Measurements from ENCODE around the gene FOLR2.

- no peak for TF ChIP-seq EP300 (IDR thresholded peaks at IDR 0.05; ENCODE audit: borderline replicate concordance)
- TF ChIP-seq TAF1 (IDR thresholded peaks at IDR 0.05; ENCODE audit: low read depth) = no peak
- TF ChIP-seq CEBPB (IDR thresholded peaks at IDR 0.05) = no peak
- TF ChIP-seq YY1 (IDR thresholded peaks at IDR 0.05; ENCODE audit: low read depth) = no peak
- TF ChIP-seq, protein P1, sequence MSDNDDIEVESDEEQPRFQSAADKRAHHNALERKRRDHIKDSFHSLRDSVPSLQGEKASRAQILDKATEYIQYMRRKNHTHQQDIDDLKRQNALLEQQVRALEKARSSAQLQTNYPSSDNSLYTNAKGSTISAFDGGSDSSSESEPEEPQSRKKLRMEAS (IDR thresholded peaks at IDR 0.05) = no peak
- TF ChIP-seq CREB1 (IDR thresholded peaks at IDR 0.05; ENCODE audit: low read depth) = no peak
- no peak for TF ChIP-seq RAD21 (IDR thresholded peaks at IDR 0.05; ENCODE audit: low read depth)
- no peak for TF ChIP-seq USF1 (IDR thresholded peaks at IDR 0.05)
- TF ChIP-seq, protein P2, sequence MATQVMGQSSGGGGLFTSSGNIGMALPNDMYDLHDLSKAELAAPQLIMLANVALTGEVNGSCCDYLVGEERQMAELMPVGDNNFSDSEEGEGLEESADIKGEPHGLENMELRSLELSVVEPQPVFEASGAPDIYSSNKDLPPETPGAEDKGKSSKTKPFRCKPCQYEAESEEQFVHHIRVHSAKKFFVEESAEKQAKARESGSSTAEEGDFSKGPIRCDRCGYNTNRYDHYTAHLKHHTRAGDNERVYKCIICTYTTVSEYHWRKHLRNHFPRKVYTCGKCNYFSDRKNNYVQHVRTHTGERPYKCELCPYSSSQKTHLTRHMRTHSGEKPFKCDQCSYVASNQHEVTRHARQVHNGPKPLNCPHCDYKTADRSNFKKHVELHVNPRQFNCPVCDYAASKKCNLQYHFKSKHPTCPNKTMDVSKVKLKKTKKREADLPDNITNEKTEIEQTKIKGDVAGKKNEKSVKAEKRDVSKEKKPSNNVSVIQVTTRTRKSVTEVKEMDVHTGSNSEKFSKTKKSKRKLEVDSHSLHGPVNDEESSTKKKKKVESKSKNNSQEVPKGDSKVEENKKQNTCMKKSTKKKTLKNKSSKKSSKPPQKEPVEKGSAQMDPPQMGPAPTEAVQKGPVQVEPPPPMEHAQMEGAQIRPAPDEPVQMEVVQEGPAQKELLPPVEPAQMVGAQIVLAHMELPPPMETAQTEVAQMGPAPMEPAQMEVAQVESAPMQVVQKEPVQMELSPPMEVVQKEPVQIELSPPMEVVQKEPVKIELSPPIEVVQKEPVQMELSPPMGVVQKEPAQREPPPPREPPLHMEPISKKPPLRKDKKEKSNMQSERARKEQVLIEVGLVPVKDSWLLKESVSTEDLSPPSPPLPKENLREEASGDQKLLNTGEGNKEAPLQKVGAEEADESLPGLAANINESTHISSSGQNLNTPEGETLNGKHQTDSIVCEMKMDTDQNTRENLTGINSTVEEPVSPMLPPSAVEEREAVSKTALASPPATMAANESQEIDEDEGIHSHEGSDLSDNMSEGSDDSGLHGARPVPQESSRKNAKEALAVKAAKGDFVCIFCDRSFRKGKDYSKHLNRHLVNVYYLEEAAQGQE (IDR thresholded peaks at IDR 0.05; ENCODE audit: low read depth) = no peak
- TF ChIP-seq TCF12 (IDR thresholded peaks at IDR 0.05; ENCODE audit: low read depth) = no peak
- TF ChIP-seq TEAD4 (IDR thresholded peaks at IDR 0.05) = no peak
Measured at GRCh38 chr11:72259490-72259889, 42.9 kb downstream of the FOLR2 start.

All from Ishikawa (cell line).